Measurements from ENCODE around the gene MYO16.

Gene MYO16

DNA sequence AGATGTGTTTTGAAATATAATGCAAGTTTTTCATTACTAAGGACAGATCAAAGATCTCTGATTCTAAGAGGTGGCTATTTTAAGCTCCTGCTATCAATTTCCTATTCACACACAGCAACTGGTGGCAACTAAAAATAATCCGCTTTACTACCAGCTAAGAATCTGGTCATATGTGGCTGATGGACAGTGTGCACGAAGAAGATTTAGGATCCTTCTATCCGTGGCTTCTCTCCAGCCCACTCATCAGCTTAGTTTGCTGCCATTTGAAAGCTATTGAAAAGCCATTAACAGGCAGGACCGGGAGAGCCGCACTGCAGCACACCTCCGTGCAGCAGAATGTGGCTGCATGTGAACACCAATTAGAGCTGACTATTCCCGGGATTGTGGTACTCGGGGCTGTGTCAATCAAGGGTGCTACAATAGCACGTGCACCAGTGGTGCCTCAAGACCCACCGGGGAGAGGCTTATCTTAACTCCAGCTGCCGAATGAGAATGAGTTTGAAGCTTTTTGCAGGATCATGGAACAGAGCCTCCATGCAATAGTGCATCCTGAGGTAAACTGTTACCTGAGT is at the start of gene MYO16:
MYO16 (plus strand) TSS at position 431 of the 572 bp plus-strand sequence. CDS start 234 bp downstream, outside the sequence.
- DNase-seq (ENCODE audit: low read depth in 3 of 3, low spot score in 1 of 3) = no peak

DNA sequence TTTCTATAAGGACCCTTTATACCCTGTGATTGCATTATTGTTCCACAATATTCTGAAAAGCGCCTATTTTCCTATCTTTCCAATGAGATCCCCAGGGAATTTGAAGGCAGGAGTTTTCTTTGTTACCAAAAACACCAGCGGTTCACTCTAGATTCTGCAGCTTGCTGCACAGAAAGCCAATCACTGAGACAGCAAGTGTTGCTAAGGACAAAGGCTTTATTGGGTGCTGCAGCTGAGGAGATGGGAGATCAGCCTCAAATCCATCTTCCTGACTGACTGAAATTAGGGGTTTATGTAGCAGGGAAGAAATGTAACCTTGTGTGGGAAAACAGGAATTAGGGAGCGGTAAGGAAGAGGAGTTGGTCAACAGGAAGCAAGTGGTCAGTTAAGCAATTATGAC is 42.6 kb upstream of the MYO16 start:
- DNase-seq (ENCODE audit: low read depth in 3 of 3, low spot score in 1 of 3) = no peak

DNA sequence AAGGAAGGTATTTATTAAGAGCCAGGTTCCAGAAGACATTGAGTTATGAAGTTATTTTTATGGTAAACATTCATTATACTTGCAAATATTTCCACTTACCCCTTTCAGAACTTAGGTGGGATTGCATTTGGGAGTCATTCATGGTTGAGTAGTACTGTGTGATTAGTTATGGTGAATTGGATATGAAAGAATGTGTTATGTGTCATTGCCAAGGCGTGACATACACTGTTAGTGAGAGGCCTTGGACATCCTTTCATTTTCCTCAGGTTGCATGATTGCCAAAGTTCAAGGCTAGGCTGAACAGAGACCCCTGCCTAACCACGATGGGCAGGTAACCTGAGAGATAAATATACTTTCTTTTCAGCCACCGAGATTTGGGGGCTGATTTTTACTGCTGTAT is 40.9 kb upstream of the MYO16 start:
- DNase-seq (ENCODE audit: low read depth in 3 of 3, low spot score in 1 of 3) = no peak

DNA sequence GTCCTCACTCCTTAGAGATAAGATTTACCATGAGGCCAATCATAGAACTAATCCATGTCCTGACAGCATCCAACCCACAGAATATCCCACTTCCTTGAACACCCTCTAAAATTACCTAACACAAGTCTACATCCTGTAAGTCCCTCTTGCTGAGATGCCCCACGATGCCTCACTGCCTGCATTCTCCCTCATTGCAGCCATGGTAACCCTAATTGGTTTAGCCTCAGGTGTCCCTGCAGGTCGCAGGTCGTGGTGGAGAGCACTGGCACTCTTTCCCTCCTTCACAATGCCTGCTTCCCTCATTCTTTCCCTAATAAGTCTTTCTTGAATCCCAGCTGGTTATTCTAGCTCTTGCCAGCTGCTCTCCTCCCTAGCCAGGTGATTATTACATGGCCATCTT is 35.3 kb upstream of the MYO16 start:
- DNase-seq (ENCODE audit: low read depth in 3 of 3, low spot score in 1 of 3) = no peak

DNA sequence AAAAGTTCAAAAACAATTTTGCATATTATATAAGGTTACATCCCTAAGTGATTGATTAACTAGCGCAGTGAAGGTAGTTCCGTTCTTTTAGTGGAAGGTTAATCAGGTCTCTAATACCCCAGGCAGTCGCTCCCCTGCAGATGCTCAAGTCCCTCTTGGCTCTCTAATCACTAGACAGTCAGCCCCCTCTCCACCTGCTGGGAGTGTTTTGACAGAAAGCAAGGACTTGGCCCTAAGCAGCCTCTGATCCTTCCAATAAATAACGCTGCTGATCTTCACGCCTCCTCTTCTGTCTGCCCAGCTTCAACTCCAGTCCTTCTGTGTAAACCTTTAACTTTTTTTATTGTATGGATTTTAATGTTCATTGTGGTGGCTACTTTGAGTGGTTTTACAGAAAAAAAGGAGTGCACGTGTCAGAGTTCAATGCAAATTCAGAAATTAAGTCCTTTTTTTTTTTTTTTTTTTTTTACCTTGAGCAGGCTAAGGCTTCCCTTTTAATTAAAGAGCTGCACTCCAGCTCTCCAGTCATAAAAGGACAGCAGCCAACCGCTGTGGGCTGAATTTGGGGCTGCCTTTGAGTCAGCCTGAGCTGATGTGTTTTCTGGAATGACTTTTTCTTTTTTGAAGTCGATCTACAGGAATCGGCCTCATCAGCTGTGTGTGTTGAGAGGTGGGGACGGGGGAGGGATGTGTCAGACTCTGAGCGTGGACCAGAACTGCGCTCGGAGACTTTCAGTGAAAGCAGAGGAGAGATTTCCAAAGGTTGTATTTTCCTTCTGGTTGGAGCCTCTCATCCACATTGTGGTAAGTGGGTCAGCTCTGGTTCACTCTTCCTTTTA is 33.8 kb upstream of the MYO16 start:
- no peak for DNase-seq (ENCODE audit: low read depth in 3 of 3, low spot score in 1 of 3)

DNA sequence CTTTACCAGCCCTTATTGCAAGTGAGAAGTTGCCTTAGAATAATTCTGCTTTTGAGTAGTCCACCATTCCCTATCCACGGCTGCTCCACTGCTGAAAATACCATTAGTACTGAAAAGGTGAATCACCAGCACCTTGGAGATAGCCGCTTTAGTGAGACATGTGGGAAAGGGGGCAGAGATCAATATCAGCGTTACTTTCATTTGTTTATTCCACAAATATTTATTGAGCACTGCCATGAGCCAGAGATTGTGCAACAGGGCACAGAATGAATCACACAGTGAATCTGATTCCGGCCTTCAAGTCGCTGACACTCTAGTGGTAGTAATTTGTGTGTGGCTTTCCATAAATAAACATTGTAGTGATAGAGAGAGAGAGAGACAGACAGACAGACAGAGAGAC is 31.5 kb upstream of the MYO16 start:
- no peak for DNase-seq (ENCODE audit: low read depth in 3 of 3, low spot score in 1 of 3)

DNA sequence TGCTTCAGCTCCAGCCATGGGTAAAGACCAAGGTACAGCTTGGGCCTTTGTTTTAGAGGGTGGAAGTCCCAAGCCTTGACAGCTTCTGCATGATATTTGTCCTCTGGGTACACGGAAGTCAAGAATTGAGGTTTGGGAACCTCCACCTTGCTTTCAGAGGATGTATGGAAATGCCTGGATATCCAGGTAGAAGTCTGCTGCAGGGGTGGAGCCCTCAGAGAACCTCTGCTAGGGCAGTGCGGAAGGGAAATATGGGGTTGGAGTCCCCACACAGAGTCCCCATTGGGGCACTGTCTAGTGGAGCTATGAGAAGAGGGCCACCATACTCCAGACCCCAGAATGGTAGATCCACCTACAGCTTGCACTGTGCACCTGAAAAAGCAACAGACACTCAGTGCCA is 23.0 kb upstream of the MYO16 start:
- DNase-seq (ENCODE audit: low read depth in 3 of 3, low spot score in 1 of 3) = no peak

DNA sequence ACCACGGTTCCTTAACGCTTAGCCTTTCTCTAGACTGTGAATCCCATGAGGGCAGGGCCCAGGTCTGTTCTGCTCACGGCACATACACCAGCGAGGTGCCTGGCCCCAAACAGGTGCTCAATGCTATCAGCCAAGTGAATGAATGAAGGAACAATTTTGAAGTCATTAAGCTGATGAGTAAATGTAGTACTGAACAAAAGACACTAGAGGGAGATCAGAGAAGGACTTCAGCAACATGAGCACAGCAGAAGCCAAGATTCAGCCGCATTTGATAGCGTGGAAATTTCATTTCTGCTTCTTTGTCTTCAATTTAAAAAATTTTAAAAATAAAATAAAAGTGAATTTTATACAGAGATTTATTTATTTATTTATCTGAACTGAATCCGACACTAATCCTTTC is 20.1 kb upstream of the MYO16 start:
- no peak for DNase-seq (ENCODE audit: low read depth in 3 of 3, low spot score in 1 of 3)

DNA sequence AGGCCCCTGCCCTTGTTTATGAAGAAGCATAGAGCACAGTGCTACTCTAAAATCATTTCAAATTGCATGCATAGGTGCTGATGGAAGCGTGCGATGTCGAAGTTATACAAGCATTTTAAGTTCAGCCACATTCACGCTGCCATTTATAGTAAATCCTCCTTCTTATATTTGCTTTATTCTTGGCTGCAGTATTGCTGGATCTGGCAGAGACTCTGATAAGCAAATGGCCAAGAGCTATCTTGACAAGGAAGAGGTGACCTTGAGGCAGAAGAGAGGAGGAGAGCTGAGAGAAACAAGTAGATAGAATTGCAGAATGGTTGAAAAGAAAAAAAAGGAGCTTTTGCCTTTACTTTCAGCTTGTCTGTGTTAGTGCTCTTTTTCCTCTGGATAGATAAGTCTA is 18.9 kb upstream of the MYO16 start:
- no peak for DNase-seq (ENCODE audit: low read depth in 3 of 3, low spot score in 1 of 3)

DNA sequence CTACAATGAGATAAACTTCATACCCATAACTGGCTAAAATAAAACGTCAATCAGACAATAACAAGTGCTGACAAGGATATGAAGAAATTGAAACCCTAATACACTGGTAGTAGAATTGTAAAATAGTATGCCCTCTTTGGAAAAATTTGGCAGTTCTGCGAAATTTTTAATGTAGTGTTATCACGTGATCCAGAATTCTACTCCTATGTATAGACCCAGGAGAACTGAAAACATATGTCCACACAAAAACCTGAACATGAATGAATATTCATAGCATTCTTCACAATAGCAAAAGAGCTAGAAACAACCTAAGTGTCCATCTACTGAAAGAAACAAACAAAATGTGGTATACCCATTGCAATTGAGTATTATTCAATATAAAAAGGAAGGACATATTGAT is 14.2 kb upstream of the MYO16 start:
- no peak for DNase-seq (ENCODE audit: low read depth in 3 of 3, low spot score in 1 of 3)

DNA sequence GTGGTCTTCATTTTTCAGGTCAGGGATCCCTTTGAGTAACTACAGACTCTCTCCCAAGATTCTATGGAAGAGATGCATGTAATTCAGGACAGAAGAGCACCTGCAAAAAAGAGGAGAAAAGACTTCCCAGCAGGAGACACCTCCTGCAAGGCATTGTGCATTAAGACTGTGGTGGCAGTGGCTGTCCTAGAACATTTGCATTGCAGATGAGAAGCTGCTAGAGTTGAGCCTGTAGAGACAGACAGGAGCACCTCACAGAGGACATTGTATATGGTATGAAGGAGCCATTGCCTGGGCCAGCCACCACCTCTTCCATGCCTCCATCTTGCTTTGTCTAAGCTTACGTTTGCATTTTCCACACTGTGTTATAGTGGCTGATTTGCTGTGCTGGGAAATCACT is 11.2 kb upstream of the MYO16 start:
- DNase-seq (ENCODE audit: low read depth in 3 of 3, low spot score in 1 of 3) = no peak

DNA sequence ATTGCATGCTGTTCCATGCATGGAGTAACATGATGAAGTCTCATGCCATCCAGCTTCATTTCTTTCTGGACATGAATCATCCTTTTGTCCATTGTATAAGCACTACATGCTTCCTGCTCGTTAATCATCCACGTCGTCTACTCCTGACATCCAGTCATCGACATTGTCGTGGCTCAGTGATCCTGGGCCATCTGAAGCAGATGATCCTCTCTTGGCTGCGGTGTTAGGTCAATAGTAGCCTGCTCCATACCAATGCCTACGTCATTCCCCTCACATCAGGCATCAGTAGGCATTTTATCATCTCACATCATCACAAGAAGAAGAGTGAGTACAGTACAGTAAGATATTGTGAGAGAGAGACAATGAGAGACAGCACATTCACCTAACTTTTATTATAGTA is 7.9 kb upstream of the MYO16 start:
- DNase-seq (ENCODE audit: low read depth in 3 of 3, low spot score in 1 of 3) = no peak

DNA sequence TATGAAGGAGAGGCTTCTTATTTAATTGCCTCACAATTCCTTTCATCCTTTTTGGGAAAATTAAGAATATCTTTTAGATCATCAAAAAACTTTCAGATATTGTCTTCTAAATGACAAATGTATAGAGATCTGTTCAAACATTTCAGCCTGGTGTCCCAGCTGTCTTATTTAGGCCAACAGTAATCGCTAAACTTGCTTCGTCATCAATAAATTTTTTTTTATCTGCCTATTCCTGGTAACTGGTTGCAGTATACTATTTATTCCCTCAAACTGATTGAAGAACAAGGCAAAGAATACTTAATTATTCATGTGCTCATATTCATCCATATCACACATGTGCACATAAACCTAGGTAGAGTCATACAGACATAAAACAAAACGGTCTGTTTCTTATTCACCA is 5.3 kb upstream of the MYO16 start:
- no peak for DNase-seq (ENCODE audit: low read depth in 3 of 3, low spot score in 1 of 3)

DNA sequence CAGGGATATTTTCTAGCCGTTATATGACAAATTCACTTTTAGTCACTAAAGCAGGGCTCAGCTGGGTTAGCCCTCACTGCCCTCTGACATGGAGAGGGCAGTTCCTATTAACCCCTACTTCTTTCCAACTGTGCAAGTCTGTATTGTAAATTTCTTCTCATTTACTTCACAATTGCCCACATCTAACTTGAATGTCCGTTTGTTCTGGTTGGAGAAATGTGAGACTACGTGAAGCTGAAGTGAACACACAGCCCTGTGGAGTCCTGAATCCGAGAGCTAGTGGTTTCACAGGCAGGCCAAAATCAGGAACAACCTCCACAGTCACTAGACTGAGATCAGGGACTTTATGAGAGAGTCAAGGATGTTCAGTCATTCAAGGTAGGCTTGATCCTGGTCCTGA is 4.4 kb upstream of the MYO16 start:
- DNase-seq (ENCODE audit: low read depth in 3 of 3, low spot score in 1 of 3) = no peak

DNA sequence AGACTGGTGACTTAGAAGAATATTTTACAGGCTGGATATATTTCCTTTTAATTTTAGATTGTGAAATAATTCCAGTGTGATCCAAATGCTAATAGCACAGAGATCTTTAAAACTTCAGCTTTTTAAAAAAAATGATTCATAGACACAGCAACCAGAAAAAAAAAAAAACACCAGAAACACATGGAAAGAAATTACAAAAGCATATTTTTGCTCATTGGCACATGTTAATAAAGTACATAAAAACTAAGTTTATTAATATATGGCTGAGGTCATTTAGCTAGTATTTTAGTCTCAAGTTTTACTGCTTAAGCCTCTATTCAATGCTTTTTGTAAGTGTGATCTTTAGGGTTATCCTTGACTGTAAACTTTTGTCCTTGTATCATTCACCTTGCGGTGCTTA is 577 bp downstream of the MYO16 start:
- no peak for DNase-seq (ENCODE audit: low read depth in 3 of 3, low spot score in 1 of 3)

DNA sequence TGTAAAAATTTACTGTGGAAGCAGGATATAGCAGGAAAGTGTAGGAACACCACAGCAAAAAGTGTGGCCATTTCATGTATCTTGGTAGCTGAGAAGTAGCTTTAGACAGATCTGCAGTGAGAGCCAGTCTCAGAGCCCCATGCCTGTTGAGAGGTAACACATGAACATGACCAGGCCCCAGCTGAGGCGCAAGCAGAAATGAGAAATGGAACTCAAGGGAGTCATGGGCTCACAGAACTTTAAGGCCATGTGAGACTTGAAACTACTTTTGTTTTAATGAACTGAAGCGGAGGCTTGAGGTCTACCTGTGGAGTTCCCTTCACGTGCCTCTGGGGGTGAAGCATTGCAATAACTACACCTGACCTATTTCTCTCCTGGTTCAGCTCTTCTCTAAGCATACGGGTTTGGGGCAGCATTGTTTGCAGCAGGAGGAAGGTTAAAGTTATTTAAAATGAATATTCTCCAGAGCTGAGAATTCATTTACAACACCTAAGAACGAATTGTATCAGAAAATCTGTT is 3.3 kb downstream of the MYO16 start:
- DNase-seq (ENCODE audit: low read depth in 3 of 3, low spot score in 1 of 3) = no peak

DNA sequence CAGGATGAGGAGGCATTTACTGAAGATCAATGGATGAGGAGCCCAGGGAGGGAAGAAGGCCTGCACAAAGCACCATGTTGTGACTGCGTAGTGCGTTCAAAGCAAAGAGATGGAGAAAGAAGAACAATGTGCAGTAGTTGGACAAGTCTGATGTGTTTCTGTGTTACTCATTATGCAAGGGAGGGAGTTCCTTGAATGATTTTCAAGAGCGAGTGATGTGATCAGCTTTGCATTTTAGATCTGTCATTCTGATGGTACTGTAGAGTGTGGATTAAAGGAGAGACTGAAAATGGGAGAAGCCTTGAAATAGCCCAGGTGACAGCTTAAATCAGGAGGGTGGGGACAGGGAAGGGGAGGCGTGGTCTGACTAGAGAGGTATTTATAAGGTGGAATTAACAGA is 9.5 kb downstream of the MYO16 start:
- no peak for DNase-seq (ENCODE audit: low read depth in 3 of 3, low spot score in 1 of 3)

DNA sequence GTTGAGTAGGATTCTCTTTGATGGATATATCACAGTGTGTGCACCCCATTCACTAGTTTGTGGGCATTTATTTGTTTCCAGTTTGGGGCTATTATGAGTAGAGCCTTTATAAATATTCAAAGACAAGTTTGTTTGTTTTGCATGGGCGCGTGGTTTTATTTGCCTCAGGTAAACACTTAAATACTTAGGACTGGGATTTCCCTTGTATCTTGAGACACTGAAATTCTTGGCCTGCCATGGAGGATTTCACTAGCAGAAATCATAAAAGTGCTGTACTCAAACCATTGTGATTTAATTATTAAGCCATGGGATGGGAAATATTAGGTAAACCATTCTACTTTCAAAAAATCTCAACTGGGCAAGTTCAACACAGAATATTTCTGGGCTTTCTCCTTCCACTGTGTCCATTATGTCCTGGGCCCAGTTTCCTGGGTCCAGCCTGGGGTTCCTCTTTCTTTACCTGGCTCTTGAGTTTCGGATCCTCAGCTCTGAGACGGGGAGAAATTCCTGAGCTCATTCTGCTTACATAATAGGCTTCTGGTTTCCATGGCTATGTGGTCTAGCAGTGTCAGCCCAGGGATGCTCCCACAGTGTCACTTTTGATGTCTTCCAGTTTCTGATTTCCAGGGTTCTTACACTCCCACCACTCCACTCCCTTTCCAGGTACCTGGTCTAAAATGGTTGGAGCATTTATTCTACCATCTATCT is 14.4 kb downstream of the MYO16 start:
- no peak for DNase-seq (ENCODE audit: low read depth in 3 of 3, low spot score in 1 of 3)

DNA sequence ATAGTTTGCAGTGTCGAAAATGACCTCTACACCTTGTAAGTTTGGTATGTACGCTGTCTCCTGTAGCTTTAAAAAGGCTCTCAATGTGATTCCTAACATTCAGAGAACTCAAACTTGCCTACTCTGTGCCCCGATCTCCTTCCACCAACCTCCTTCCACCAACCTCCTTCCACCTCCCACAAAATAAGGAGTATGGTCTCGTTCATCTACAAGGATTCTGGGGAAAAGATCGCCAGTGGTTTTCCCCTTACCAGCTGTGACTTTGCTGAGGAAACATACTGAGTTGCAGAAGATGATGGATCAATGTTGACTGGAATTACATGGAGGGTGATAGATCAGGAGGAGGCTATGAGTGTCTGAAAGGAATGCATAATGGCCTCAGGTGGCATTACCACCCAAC is 16.0 kb downstream of the MYO16 start:
- no peak for DNase-seq (ENCODE audit: low read depth in 3 of 3, low spot score in 1 of 3)

DNA sequence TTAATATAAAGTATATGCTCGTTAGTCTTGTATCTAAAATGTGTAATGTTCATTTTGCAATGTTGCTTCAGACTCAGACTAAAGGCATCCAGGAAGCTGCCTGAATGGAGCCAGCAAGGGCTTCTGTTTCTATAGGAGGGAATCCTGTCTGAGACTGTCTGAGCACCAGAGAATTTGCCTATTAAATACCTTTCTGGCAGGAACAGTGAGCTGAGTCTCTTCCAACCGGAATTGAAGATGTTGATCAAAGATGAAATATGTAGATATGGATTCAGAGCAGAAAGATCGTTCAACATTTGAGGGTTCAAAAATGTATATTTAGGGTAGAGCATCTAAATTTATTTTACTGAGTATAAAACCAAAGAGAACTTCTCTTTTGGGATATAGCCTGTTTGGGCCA is 20.9 kb downstream of the MYO16 start:
- no peak for DNase-seq (ENCODE audit: low read depth in 3 of 3, low spot score in 1 of 3)

DNA sequence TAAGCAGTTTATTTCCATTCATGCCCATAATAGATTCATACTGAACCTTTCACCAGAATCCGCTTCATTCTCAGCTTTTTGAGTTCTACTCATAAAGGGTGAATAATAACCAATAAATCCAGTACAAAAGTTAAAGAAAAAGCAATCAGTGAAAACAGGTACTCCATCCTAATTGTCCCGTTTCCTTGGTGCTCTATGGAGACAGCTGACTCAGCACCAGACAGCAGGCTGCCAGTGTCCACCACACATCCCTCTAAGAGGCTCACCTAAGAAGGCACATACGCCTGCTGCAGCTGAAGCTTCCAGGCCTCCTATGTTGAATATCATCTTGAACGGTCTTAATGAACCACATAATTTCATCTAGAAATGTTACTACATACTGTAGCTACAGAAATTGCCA is 27.3 kb downstream of the MYO16 start:
- no peak for DNase-seq (ENCODE audit: low read depth in 3 of 3, low spot score in 1 of 3)

DNA sequence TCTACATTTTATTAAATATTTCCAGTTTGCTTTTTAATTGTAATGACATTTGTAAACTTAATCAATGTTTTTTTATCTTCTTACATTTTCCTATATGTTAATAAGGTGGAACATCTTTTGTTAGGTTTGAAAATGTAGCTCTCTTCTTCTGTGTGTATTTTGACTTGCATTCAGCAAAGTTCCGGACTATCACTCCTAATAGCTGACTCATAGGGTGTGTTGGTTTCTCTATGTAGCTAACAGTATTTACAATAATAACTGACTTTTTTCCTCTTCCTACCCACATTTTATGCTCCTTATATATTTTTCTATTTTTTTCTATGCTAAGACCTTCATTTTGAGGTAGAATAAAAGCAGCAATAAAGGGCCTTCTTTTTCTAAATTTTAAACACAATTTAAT is 28.1 kb downstream of the MYO16 start:
- DNase-seq (ENCODE audit: low read depth in 3 of 3, low spot score in 1 of 3) = no peak

Measured in stimulated activated CD4-positive, alpha-beta T cell treated with anti-CD3 and anti-CD28 coated beads, TNF-alpha, amount 100 ng/mL, for 1 hour (primary cell).